Testis (tissue), 2 donors: Measurements from ENCODE around the gene ELF3.

Experiments used
- POLR2A ChIP-seq: fragments of 450-650 bp; IDR thresholded peaks from one replicate; pipeline ENCODE4 v1.6.1; 2017; ENCODE audit warnings: antibody characterized with exemption, mild to moderate bottlenecking, moderate library complexity
- TF ChIP-seq, protein P1 (sequence below), 3 experiments: fragments of 450-650 bp in 2 of 3; fragments of 200-600 bp in 1 of 3; sonication (generic) in 1 of 3; IDR thresholded peaks; one replicate each; pipeline ENCODE4 v1.5.1; 2016 to 2019; ENCODE audit warnings: antibody characterized with exemption in 3 of 3, mild to moderate bottlenecking in 2 of 3, moderate library complexity in 1 of 3

DNA sequence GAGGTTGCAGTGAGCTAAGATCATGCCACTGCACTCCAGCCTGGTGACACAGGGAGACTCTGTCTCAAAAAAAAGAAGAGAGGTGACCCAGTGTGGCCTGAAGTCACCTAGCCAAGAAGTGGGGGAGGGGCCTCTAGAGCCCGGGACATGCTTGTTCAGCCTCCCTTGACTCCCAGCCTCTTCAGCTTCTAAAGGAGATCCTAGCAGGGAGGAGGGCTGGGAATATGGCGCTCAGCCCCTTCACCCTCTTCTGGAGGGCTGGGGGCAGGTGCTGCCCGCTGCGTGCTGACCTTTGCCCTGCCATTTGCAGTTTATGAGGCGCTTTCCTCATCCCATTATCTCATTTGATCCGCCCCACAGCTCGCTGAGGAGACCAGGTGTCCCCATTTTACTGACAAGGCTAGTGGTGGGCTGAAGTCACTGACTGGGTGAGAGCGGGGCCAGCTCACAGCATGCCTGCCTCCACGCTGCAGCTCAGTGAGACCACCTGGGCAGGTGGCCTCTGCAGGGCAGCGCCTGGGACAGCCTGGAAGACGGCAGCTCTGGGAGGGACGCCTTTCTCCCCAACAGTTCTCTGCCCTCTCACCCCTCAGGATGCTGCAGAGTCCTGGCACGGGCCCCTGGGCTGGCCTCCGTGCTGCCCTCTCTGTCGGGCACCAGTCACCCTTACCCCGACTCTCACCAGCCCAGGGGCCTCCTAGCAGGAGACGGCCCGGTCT, 7.5 kb downstream of the ELF3 start:
- no peak for TF ChIP-seq POLR2A
- TF ChIP-seq, protein P1, sequence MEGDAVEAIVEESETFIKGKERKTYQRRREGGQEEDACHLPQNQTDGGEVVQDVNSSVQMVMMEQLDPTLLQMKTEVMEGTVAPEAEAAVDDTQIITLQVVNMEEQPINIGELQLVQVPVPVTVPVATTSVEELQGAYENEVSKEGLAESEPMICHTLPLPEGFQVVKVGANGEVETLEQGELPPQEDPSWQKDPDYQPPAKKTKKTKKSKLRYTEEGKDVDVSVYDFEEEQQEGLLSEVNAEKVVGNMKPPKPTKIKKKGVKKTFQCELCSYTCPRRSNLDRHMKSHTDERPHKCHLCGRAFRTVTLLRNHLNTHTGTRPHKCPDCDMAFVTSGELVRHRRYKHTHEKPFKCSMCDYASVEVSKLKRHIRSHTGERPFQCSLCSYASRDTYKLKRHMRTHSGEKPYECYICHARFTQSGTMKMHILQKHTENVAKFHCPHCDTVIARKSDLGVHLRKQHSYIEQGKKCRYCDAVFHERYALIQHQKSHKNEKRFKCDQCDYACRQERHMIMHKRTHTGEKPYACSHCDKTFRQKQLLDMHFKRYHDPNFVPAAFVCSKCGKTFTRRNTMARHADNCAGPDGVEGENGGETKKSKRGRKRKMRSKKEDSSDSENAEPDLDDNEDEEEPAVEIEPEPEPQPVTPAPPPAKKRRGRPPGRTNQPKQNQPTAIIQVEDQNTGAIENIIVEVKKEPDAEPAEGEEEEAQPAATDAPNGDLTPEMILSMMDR (IDR thresholded peaks at IDR 0.05) = no peak
